Measurements from ENCODE around the gene JPH2. TPM values are rescaled to one million over a fixed set of nuclear protein-coding genes. Genes with fewer than 3 reads are reported as not detected.

Gene JPH2
- total RNA-seq, 1 experiment from 2014 or later: 15.8 TPM

GRCh38 chr20:44123251-44123650 lies 63.7 kb downstream of the JPH2 start:
- ATAC-seq: no peak

GRCh38 chr20:44120676-44121425 lies 66.1 kb downstream of the JPH2 start:
- ATAC-seq (no peak), DNase-seq (no peak)
- Histone ChIP-seq H3K4me3 (ENCODE audit: low read length) (no peak overlapping the region), H3K27ac (ENCODE audit: low read length) (no peak overlapping the region), H3K36me3 (ENCODE audit: low read depth, low read length) (no peaks in the 10 kb centered on the region), H3K4me1 (ENCODE audit: insufficient read depth, low read length) (peaks cover 11% of the 10 kb centered on the region; the same call in 1 of the 2 replicates), H3K27me3 (ENCODE audit: low read length) (no peaks in the 10 kb centered on the region), H3F3A (ENCODE audit: low read length, unreplicated experiment) (no peaks in the 10 kb centered on the region), H3K4me2 (ENCODE audit: low read length) (no peak overlapping the region), H3K9me2 (replicated peaks; ENCODE audit: low read length) (no peaks in the 10 kb centered on the region), H3K79me2 (ENCODE audit: low read length) (no peaks in the 10 kb centered on the region), H3K9me3 (ENCODE audit: low read length) (no peaks in the 10 kb centered on the region), H2AFZ (ENCODE audit: low read length) (no peak overlapping the region), H3K9ac (ENCODE audit: low read length) (no peak overlapping the region), H4K20me1 (ENCODE audit: low read length) (no peaks in the 10 kb centered on the region)
- intact Hi-C loops (cut with micrococcal nuclease): no loop called here
- no peak for TF ChIP-seq EZH2phosphoT487 (IDR thresholded peaks at IDR 0.05; ENCODE audit: borderline replicate concordance, low read length)
- TF ChIP-seq CTCF (conservative IDR thresholded peaks at IDR 0.05; ENCODE audit: low read depth, low read length): no peak
- no peak for TF ChIP-seq EZH2 (IDR thresholded peaks at IDR 0.05; ENCODE audit: low read length, unreplicated experiment)
- BruUV-seq (replicated peaks): no TSS peak
- POLR2A ChIA-PET (ENCODE audit: unreplicated experiment): interaction anchor here (0.5 to 0.7 kb wide), 2 partner anchors 67 to 780 kb away, joined by 3 to 6 read pairs; no protein-coding TSS in a partner anchor
- CTCF ChIA-PET: interaction anchor here (1.3 kb wide), 1 partner anchor 69 kb away, joined by 9 read pairs; no protein-coding TSS in a partner anchor

More at GRCh38 chr20:44123251-44123650, 63.7 kb downstream of the JPH2 start:
- Histone ChIP-seq H3K4me1 (ENCODE audit: insufficient read depth, low read length) (no peaks in the 10 kb centered on the region), H3F3A (ENCODE audit: low read length, unreplicated experiment) (no peaks in the 10 kb centered on the region), H2AFZ (ENCODE audit: low read length) (no peak overlapping the region), H3K36me3 (ENCODE audit: low read depth, low read length) (no peaks in the 10 kb centered on the region), H3K4me3 (ENCODE audit: low read length) (no peak overlapping the region), H3K9me2 (replicated peaks; ENCODE audit: low read length) (no peaks in the 10 kb centered on the region), H3K27ac (ENCODE audit: low read length) (no peak overlapping the region), H4K20me1 (ENCODE audit: low read length) (no peaks in the 10 kb centered on the region), H3K27me3 (ENCODE audit: low read length) (no peaks in the 10 kb centered on the region), H3K9me3 (ENCODE audit: low read length) (no peaks in the 10 kb centered on the region), H3K9ac (ENCODE audit: low read length) (no peak overlapping the region), H3K4me2 (ENCODE audit: low read length) (no peak overlapping the region), H3K79me2 (ENCODE audit: low read length) (no peaks in the 10 kb centered on the region)
- ChIA-PET POLR2A (ENCODE audit: unreplicated experiment) (interaction anchor here (0.6 kb wide), 1 partner anchor 43 kb away, joined by 3 read pairs; no protein-coding TSS in a partner anchor), CTCF (no interaction called here)
- no peak for TF ChIP-seq EZH2 (IDR thresholded peaks at IDR 0.05; ENCODE audit: low read length, unreplicated experiment)
- no peak for TF ChIP-seq CTCF (conservative IDR thresholded peaks at IDR 0.05; ENCODE audit: low read depth, low read length)
- no peak for TF ChIP-seq EZH2phosphoT487 (IDR thresholded peaks at IDR 0.05; ENCODE audit: borderline replicate concordance, low read length)
- BruUV-seq (replicated peaks): no TSS peak
- no peak for DNase-seq
- intact Hi-C loops (cut with micrococcal nuclease): no loop called here

All from PC-3 (cell line).